ENCODE data around the gene RBM14.
"Not testable (repeated sequence)": the region's sequence is repeated elsewhere in the genome, so short reads cannot be mapped to it uniquely, and the experiment has no call there.

Gene RBM14, protein sequence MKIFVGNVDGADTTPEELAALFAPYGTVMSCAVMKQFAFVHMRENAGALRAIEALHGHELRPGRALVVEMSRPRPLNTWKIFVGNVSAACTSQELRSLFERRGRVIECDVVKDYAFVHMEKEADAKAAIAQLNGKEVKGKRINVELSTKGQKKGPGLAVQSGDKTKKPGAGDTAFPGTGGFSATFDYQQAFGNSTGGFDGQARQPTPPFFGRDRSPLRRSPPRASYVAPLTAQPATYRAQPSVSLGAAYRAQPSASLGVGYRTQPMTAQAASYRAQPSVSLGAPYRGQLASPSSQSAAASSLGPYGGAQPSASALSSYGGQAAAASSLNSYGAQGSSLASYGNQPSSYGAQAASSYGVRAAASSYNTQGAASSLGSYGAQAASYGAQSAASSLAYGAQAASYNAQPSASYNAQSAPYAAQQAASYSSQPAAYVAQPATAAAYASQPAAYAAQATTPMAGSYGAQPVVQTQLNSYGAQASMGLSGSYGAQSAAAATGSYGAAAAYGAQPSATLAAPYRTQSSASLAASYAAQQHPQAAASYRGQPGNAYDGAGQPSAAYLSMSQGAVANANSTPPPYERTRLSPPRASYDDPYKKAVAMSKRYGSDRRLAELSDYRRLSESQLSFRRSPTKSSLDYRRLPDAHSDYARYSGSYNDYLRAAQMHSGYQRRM

DNA sequence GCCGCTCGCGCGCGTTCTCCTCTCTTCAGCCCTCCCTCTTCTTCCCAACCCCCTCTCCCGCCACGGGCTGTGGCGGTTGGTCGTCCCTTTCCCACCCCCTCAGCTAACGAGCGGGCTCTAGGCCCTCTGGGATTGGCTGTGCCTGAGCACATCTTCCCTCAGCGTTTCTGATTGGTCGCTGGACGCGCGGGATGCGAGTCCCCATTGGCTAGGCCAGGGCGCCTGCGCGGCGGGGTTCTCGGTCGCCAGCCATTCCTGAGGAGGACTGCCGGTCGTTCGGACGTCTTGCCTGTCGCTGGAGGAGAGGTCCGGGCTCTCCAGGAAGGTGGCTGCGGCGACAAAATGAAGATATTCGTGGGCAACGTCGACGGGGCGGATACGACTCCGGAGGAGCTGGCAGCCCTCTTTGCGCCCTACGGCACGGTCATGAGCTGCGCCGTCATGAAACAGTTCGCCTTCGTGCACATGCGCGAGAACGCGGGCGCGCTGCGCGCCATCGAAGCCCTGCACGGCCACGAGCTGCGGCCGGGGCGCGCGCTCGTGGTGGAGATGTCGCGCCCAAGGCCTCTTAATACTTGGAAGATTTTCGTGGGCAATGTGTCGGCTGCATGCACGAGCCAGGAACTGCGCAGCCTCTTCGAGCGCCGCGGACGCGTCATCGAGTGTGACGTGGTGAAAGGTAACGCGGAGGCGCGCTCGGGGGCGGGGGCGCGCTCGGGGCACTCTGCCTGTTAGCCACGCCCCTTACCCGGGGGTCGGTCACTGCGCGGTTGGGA is at the start of gene RBM14:
Gene RBM14, plus strand, starts transcription at position 252 of the 776 bp plus-strand sequence. Its CDS starts 91 bp downstream, at position 343.
- DNase-seq, result peak; percentile 99

DNA sequence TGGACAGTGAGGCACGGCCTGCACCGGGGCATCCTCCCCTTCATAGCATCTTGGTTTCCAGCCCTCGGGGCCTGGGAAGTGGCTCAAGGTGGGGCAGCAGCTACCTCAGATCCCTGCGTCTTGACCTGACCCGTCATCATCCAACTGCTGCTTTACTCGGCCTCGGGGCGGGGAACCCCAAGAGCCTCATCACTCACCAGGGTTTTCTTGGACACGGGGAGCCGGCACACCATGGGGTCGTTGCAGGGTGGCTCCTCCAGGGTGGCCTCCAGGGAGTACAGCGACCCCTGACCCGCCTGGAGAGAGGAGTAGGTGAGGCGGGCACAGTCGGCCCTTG is 48.7 kb upstream of the RBM14 start:
- no peak for DNase-seq

DNA sequence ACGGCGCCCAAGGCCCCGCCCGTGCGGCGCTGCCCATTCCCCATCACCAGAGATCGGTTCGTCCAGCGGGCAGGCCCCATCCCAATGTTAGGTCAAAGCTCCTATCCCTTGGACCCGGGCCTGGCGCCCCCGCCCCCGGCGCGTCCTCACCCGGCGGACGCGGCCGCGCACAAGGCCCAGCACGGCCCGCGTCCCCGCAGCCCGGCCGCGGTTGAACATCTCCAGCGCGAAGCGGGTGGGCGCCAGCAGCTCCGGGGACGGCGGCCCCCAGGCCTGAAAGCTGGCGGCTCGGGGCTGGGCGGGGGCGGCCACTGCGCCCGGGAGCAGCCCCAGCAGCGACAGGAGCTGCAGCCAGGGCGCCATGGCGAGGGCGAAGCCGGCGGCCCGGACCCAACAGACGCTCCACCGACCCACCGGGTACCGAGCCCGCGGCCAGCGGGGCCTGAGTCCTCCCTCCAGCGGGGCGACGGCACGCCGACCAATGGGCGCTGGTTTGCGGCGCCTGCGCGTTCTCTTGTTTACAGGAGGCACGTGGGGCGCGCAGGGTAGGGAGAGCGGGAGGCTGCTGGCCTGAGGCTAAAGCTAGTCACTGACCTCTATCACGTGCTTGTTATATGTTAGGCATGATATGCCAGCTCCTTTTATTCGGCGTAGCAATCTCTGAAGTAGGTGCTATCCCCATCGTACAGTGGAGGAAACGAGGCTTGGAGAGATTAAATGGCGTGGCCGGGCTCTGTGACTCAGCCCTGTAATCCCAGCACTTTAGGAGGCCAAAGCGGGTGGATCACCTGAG is 48.1 kb upstream of the RBM14 start, which contains the start of gene CTSF:
Gene CTSF, minus strand, starts transcription at position 483 of the 793 bp plus-strand sequence. Its CDS starts 120 bp downstream, at position 363.
- peak; percentile 86 for DNase-seq

DNA sequence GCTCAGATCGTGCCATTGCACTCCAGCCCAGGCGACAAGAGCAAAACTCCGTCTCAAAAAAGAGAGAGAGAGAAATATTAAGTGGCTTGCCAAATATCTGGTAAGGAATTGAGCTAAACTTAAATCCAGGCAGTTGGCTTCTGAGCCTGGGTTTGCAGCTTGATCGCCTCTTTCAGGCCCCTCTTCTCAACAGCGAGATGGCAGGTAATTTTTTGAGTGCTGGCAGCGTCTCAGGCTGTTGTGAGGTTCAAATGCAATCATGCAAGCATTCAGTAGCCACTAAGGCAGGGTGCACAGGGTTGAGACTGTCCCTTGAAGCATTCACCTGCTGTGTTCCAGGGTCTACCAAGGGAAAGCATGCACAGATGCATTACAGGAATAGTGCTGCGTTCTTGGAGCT is 47.4 kb upstream of the RBM14 start:
- no peak for DNase-seq

DNA sequence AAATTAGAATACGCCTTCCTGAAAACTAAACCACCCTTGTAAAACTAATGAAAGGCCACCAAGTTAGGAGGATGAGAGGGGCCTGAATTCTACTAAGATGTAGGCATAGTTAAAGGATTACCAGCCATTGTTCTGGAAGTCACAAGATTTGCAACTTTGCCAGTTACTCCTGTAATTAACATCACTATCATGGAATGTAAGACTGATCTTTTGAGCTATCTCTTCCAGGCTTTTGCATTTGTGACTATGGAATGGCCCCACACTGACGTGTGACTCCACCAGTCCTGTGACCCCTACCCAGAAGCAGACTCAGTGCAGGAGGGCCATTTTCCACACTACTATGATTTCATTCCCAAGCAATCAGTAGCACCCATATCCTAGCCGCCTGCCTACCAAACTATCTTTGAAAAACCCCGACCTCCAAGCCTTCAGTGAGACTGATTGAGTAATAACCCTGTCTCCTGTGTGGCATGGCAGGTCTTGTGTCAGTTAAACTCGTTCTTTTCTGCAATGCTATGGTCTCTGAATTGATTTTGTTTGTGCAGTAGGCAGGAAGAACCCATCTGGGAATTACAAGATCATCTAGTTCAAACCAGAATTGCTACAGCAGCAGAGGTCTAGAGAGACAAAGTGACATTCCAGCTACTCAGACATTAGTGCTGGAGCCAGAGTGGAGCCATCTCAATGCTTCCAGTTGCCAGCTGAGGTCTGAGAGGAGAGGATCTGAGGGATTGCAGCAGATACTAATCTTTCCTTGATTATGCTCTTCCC is 46.2 kb upstream of the RBM14 start:
- DNase-seq, result no peak

DNA sequence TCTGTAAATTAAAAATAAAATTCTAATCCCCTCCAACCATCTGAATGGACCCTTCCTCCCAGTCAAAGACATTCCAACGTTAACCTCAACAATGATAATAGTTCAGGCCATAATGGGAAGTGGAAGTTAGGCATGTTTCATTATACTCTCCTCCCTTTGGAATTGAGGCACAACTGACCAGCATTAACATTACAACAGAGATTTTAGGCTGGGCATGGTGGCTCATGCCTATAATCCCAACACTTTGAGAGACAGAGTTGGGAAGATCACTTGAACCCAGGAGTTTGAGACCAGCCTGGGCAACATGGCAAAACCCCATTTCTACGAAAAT is 45.6 kb upstream of the RBM14 start:
- DNase-seq, result no peak

DNA sequence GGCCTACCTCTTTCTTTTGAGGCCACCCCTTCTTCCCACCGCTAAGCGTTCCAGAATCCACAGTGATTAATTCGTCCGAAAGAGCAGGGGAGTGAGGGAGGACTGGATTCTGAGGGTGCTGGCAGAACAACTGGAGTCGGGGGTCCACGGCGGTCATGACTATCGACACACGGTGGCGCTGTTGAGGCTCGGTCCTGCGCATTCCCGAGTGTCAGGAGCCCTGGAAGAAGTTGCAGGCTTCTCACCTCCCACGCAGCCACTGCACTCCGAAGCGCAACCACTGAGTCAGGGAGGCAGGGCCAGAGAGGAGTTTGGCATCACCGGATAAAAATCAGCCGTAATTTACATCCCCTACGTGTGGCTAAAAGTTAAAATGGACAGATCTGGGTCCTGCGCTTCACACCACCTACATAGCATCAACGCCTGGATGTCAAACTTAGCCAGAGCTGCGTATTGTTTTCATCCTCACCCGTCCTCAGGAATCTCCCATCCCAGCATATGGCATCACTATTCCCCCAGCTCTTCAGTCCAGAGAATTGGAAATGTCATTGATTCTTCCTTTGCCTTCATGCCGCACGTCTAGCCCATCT is 37.3 kb upstream of the RBM14 start:
- peak; percentile 60 for DNase-seq

DNA sequence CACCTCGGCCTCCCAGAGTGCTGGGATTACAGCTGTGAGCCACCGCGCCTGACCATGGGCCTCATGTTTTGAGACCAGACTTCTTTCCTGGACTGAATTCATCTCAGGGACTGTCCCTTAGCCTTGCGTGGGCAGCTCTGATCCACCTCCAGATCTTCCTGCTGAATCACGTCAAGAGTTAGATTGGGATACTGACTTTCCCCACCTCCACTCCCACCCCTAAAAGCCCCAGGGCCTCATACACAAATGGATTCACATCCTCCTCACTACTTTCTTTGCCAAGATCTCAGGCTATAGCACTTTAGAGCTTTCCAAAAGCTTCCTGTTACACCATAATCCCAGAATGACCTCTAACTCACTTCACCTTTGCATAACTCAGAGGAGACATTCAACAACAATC is 35.6 kb upstream of the RBM14 start:
- no peak for DNase-seq

DNA sequence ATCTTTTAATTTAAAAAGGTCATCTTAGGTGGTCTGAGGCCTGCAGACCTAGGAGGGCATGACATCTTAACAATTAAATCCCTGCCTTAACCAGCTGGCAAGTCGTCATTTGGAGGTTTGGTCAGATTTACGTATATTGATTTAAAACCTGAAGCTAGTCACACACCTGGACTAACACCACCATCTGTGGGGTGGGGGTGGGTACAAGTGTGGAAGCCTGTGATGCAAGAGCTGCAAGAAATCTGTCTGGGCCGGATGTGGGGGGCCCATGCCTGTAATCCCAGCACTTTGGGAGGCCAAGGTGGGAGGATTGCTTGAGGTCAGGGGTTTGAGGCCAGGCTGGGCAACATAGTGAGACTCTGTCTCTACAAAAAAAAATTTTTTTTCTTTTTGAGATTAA is 35.2 kb upstream of the RBM14 start:
- no peak for DNase-seq

DNA sequence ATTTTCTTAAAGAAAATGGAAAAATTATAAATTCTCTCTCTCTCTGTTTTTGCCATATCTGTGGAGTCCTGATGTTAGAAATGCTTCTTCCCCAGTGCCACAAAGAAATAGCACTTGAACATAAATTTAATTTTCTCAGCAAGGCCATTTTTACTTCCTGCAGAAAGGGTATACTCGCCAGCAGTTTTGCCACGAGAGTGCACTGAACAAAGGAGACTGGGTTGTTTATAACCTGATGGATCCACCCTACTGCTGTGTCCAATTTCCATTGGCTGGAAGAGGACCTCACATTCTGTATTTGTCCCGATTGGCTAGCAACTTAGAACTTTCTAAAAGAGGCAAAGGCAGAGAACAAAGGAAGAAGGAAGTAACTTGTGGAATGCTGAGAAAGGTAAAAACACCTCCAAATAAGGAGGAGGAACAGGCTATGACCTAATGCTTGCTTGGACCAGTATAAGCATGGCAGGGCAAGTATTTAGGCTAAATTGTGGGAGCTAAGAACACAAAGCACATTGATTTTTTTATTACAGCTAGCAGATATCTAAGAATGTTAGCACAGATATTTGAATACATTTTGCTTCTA is 33.8 kb upstream of the RBM14 start:
- not testable (repeated sequence) for DNase-seq

DNA sequence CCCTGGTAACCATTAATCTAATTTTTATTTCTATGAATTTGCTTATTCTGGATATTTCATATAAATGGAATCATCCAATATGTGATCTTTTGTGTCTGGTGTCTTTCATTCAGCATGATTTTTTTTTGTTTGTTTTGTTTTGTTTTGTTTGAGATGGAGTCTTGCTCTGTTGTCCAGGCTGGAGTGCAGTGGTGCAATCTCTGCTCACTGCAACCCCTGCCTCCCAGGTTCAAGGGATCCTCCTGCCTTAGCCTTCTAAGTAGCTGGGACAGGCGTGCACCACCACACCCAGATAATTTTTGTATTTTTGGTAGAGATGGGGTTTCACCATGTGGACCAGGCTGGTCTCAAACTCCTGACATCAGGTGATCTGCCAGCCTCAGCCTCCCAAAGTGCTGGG is 31.0 kb upstream of the RBM14 start:
- DNase-seq, result not testable (repeated sequence)

DNA sequence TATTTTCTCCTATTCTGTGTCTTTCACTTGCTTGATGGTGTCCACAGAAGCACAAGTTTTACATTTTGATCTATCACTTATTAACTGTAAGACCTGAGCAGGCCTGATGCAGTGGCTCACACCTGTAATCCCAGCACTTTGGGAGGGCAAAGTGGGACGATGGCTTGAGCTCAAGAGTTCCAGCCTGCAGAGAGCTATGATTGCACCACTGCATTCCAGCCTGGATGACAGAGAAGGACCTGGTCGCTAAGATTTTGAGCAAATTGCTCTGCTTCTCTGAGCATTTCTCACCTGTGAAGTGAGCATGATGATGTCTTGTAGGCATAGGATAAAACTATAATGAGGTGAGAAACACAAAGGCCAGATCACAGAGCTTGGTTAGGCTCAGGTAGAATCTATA is 30.3 kb upstream of the RBM14 start:
- no peak for DNase-seq

DNA sequence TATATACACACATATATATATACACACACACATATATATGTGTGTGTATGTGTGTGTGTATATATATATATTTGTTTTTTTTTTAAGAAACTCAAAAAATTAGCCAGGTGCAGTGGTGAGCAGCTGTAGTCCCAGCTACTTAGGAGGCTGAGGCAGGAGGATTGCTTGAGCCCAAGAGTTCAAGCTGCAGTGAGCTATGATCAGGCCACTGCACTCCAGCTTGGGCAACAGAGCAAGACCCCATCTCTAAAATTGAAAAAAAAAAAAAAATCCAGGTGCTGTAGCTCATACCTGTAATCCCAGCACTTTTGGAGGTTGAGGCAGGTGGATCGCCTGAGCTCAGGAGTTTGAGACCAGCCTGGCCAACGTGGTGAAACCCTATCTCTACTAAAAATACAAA is 27.1 kb upstream of the RBM14 start:
- not testable (repeated sequence) for DNase-seq

DNA sequence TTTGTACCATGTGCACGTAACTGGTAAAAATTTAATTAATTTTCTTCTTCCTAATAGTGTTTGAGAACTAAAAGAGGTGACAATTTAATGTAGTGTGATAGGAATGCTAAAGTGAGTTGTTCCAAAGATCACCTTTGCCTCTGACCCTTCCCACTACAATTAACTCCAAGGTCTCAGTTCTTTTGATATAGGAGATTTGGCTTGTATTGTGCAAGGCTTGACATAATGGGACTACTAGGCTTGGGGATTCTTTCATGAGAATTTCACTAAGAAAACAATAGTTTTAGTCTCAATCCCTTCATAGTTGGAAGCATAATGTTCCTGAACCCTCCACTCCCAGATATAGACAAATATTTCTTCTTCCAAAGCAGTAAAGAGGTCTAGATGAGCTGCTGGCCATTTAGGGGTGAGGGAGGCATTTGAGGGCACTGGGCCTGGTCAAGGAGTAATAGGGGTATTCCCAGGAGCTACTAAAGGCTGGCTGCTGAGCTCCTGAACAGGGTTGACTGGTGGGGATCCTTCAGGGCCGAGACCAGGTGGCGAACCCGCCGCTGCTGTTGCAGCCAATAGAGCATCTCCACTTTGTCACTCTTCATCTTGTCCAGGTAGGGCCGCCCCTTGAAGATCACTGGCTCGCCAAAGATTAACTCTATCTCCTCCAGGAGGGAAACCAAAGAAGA is 26.3 kb upstream of the RBM14 start:
- DNase-seq, result no peak

DNA sequence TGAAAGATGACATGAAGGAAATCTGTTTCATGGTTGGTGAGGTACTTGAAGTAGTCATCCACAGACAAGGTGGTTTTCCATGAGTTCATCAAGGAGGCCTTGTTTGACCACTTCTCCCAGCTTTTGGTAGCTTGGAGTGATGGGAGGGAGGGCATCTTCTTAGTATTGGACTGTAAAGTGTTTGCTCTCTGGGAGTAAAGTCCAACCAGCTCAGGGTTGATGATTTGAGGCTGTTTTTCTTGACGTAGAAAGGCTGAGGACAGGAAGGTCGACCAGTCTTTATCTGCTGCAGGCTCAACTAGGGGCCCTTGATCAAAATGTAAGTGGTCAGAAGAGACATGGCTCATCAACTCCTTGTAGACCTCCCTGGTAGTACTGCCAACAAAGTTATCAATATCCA is 25.3 kb upstream of the RBM14 start:
- DNase-seq, result no peak

DNA sequence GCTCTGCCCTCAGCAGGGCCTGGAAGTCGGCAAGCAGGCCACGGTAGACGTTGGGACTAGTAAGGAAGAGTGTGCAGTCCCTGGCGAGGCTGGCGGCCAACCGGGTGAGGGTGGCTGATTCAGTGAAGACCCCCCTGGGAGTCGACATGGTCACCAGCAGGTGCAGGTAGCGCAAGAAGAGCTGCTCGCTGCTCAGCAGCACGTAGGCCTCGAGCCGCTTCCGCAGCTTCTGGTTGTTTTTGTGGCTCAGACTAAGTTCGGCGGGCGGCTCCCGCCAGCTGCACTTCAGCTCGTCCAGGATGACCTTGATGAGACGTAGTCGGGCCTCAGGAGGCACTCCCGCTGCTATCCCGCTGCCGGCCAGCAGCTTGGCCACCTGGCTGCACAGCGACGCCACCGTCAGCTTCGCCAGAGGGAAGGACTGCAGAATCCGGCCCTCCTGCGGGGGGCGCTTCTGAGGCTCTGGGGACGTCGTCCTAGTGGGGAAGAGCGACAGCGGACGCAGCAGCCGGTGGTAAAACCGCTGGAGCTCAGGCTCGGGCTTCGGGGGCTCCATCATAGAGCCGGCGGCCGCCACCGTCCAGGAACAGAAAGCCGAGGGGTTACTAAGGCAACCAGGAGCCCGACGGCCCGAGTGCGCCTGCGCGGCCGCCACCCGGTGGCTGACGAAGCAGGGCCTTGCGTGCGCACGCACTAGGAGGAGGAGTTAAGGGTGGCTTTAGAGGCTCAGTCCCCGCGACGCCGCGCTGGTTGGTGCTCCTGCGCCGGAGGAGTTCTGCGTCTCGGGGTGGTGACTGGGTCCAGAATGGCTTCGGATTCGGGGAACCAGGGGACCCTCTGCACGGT is 23.8 kb upstream of the RBM14 start, which contains the start of the genes CCDC87 and CCS:
Gene CCDC87, minus strand, starts transcription at position 607 of the 846 bp plus-strand sequence. Its CDS starts 48 bp downstream, at position 559.
Gene CCS, plus strand, starts transcription at position 729 of the 846 bp plus-strand sequence. Its CDS starts 77 bp downstream, at position 806.
- peak; percentile 97 for DNase-seq

DNA sequence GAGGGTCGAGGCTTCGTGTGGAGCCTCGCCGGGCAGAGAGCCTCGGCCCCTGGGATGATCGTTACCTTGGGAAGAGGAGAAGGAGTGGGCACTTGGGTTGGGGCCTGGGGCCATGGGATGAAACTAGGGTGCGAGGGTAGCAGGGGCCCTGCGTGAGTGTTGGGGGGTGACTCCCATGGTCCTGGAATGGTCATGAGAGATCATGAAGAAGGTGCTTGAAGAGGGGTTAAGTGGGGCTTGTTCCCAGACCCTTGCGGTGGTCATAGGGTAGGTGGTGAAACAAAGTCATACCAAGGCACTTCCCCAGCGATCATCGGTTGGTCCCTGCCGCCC is 23.2 kb upstream of the RBM14 start:
- DNase-seq, result no peak

DNA sequence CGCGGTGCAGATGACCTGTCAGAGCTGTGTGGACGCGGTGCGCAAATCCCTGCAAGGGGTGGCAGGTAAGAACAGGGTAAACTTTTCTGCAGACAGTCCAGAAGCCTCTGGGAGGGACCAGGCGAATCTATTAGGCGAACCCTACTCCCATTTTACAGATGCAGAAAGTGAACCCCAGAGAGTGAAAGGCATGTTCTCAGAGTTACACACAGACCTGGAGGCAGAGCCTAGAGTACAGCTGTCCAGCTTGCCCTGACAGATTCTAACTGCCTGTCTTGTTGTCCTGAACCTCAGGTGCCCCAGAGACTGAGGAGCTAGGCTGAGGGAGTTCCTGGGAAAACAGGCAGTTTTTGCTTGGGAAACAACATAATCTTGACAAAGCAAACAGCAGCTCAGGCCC is 22.8 kb upstream of the RBM14 start:
- no peak for DNase-seq

DNA sequence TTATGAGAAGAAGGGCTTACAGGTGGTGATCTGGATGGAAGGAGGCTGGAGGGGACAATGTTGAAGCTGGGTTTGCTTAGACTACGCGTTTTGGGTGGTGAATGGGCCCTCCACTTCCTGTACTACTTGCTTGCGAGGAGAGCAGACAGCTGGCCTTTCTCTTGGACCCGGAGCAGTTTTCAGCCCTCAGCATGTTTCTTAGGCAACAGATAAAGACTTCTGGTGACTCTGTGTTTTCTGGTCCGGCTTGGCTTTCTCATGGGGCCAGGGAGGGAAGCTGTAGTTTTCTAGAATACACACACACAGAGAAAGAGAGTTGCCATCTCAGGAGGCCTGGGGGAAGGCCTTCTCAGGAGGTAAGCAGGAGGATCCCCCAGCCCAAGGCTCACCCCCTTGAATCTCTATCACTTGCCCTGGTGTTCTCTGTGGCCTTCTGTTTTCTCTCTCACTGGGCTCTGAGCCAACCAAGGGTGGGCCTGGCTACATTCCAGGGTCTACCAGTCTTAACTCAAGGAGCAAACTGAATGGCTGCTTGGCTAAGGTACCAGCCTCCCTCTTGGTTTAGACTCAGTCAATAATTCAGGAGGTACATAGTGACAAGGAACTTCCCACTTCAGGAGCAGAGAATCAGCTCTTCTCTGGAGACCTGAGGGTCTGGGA is 21.1 kb upstream of the RBM14 start:
- peak; percentile 4 for DNase-seq
